HepG2 (cell line): ENCODE measurements around the gene SH3PXD2A. TPM values are rescaled to one million over a fixed set of nuclear protein-coding genes. Genes with fewer than 3 reads are reported as not detected.

ENCODE experiments used
- CEBPZ ChIP-seq: IDR thresholded peaks from 2 replicates; pipeline ENCODE4 v1.6.1; 2012; ENCODE audit warnings: low read length, improper control_type of control experiment
- IKZF5 ChIP-seq: IDR thresholded peaks from 2 replicates; pipeline ENCODE4 v1.6.1; 2018; ENCODE audit warnings: missing genetic modification reagents, mild to moderate bottlenecking, missing compliant biosample characterization
- IRF9 ChIP-seq: sonication (generic); formaldehyde crosslinking; IDR thresholded peaks from 2 replicates; pipeline ENCODE4 v1.8.0; 2022; ENCODE audit warnings: missing genetic modification reagents, mild to moderate bottlenecking, borderline replicate concordance
- ISL2 ChIP-seq: sonication (generic); formaldehyde crosslinking; IDR thresholded peaks from 2 replicates; pipeline ENCODE4 v1.5.0; 2020; ENCODE audit warnings: missing genetic modification reagents
- KAT8 ChIP-seq: IDR thresholded peaks from 2 replicates; pipeline ENCODE4 v1.6.1; 2016; ENCODE audit warnings: missing genetic modification reagents, missing compliant biosample characterization
- KLF12 ChIP-seq: sonication (generic); formaldehyde crosslinking; IDR thresholded peaks from 2 replicates; pipeline ENCODE4 v1.4.0; 2020; ENCODE audit warnings: missing genetic modification reagents, borderline replicate concordance
- RXRA ChIP-seq: sonication (generic); formaldehyde crosslinking; IDR thresholded peaks from 2 replicates; pipeline ENCODE4 v1.5.1; 2020; ENCODE audit warnings: missing genetic modification reagents
- TARDBP ChIP-seq: sonication (generic); formaldehyde crosslinking; IDR thresholded peaks from 2 replicates; pipeline ENCODE4 v1.8.0; 2022; ENCODE audit warnings: mild to moderate bottlenecking, missing genetic modification reagents
- UBTF ChIP-seq: sonication (generic); formaldehyde crosslinking; IDR thresholded peaks from 2 replicates; pipeline ENCODE4 v1.4.0; 2020; ENCODE audit warnings: mild to moderate bottlenecking, missing genetic modification reagents
- ZEB1 ChIP-seq: IDR thresholded peaks from 2 replicates; pipeline ENCODE4 v1.6.1; 2012; ENCODE audit warnings: mild to moderate bottlenecking, low read depth, inconsistent platforms; ENCODE audit not compliant: insufficient replicate concordance
- ZKSCAN1 ChIP-seq: fragments of 150-350 bp; IDR thresholded peaks from 2 replicates; pipeline ENCODE4 v1.6.1; 2014; ENCODE audit warnings: low read length
- ZNF264 ChIP-seq: sonication (generic); formaldehyde crosslinking; IDR thresholded peaks from 2 replicates; pipeline ENCODE4 v1.4.0; 2020; ENCODE audit warnings: missing genetic modification reagents
- ZNF354B ChIP-seq: sonication (generic); formaldehyde crosslinking; IDR thresholded peaks from 2 replicates; pipeline ENCODE4 v1.8.0; 2022; ENCODE audit warnings: mild to moderate bottlenecking, missing genetic modification reagents
- ZNF446 ChIP-seq: sonication (generic); formaldehyde crosslinking; IDR thresholded peaks from 2 replicates; pipeline ENCODE4 v1.5.0; 2020; ENCODE audit warnings: mild to moderate bottlenecking, missing genetic modification reagents
- ZNF460 ChIP-seq: sonication (generic); formaldehyde crosslinking; IDR thresholded peaks from 2 replicates; pipeline ENCODE4 v1.5.1; 2020; ENCODE audit warnings: missing genetic modification reagents, mild to moderate bottlenecking, borderline replicate concordance
- polyA plus RNA-seq, 8 experiments: library from polyadenylated mRNA; depleted of rRNA in 3 of 8; stranded (reverse) in 7 of 8; unstranded in 1 of 8; fragments of >200 nt; fragmentation: Illumina TruSeq in 4 of 8; extraction: Trizol in 4 of 8; gene quantifications; 2 replicates each; pipeline versions ENCODE4 v1.2.1 to v1.2.3, GENCODE V29; 2011 to 2016; ENCODE audit warnings: low read depth in 4 of 8, missing spikeins in 1 of 8, mixed read lengths in 1 of 8; ENCODE audit not compliant: insufficient read depth in 1 of 8
- total RNA-seq, 5 experiments: library from RNA; depleted of rRNA; stranded (reverse); fragments of >200 nt; fragmentation: Illumina TruSeq; extraction: Trizol; gene quantifications; 2 replicates each; pipeline ENCODE4 v1.2.3, GENCODE V29; 2016; ENCODE audit warnings: low read depth in 1 of 5

The SH3PXD2A gene
- total and polyA plus RNA-seq, 2 of the 13 experiments (the other 11 are each of a cell fraction or from before 2014, with no cell fraction given): 11.1 to 11.3 TPM

- TF ChIP-seq CEBPZ (no peak), IKZF5 (CRISPR knock-in tag) (peak; percentile 99), ZKSCAN1 (0 out of 2 replicates have a peak, but pooled peaks have one; percentile 36), IRF9 (CRISPR knock-in tag) (peak; percentile 91), ZNF460 (CRISPR knock-in tag) (peak; percentile 33; the same call in 1 of the 2 replicates), ZNF264 (peak; percentile 85; the same call in 1 of the 2 replicates), ZNF354B (CRISPR knock-in tag) (no peak), KAT8 (CRISPR knock-in tag) (peak; percentile 87), TARDBP (CRISPR knock-in tag) (peak; percentile 97), UBTF (CRISPR knock-in tag) (peak; percentile 50; the same call in 1 of the 2 replicates), ZEB1 (peak; percentile 40), KLF12 (CRISPR knock-in tag) (no peak), RXRA (CRISPR knock-in tag) (peak; percentile 97), ZNF446 (no peak), ISL2 (CRISPR knock-in tag) (peak; percentile 99)
Observed at GRCh38 chr10:103793920-103794883, 61.2 kb downstream of the SH3PXD2A start (continued).
